GM19238 (cell line): ENCODE results near the gene TNP2.

Source experiments
- DNase-seq: peaks from one replicate; pipeline ENCODE4 v3.0.0; 2011; ENCODE audit warnings: low spot score; ENCODE audit not compliant: insufficient read length

TNP2 gene

DNA sequence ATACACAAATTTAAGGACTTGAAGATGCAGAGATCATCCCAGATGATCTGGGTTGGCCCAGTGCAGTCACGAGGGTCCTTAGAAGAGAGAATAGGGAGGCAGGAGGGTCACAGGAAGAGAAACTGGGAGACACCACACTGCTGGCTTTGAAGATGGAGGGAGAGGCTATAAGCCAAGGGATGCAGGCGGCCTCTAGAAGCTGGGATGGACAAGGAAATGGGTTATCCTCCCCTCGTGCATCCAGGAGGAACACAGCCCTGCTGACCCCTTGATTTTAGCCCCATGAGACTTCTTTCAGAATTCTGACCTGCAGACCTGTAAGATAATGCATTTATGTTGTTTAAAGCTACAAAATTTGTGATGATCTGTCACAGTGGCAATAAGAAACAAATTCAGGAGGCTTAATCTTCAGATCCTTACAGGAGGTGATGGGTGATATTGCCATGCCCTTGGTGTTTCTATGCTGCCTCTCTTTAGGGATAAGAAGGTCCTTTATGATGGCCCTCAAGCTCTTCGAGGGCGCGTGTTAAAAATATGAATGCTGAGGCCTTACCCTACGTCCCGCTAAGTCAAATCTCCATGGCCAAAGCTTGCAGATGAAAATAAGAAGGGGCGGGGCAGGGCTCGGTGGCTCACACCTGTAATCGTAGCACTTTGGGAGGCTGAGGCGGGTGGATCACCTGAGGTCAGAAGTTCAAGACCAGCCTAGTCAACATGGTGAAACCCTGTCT, 8.6 kb upstream of the TNP2 start:
- no peak for DNase-seq

DNA sequence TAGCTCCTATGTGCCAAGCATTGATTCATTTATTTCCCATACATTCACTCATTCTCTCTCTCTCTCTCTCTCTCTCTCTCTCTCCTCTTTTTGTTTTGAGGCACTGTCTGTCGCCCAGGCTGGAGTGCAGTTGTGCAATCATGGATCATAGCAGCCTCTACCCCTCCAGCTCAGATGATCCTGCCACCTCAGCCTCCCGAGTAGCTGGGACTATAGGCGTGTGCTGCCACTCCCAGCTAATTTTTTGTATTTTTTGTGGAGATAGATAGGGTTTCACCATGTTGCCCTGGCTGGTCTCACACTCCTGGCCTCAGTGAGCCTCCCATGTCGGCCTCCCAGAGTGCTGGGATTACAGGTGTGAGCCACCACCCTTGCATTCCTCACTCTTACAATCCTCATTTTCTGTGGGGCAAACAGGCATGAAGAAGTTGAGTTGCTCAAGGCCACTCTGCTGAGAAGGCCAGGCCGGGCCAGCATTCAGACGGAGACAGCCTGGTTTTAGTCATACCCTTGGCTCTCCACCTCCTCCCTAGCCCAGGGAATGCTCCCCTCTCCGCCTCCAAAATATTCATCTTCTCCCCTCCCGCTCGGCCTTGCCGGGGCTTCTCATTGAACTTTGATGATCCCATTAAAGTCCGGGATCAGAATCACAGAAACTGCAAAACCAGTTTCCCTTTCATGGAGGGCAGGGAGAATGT, 7.9 kb upstream of the TNP2 start:
- DNase-seq: no peak

- no peak for DNase-seq
These were observed 7.2 kb upstream of the TNP2 start, which contains the start of gene PRM2 for GRCh38 chr16:11276143-11276895. TSS of gene PRM2 (minus strand) at chr16:11276480. CDS start at chr16:11276370, 110 bp downstream.

GRCh38 chr16:11274964-11275363, 5.8 kb upstream of the TNP2 start:
- DNase-seq: no peak

- no peak for DNase-seq
These were observed 4.7 kb upstream of the TNP2 start for GRCh38 chr16:11273721-11274324.

DNA sequence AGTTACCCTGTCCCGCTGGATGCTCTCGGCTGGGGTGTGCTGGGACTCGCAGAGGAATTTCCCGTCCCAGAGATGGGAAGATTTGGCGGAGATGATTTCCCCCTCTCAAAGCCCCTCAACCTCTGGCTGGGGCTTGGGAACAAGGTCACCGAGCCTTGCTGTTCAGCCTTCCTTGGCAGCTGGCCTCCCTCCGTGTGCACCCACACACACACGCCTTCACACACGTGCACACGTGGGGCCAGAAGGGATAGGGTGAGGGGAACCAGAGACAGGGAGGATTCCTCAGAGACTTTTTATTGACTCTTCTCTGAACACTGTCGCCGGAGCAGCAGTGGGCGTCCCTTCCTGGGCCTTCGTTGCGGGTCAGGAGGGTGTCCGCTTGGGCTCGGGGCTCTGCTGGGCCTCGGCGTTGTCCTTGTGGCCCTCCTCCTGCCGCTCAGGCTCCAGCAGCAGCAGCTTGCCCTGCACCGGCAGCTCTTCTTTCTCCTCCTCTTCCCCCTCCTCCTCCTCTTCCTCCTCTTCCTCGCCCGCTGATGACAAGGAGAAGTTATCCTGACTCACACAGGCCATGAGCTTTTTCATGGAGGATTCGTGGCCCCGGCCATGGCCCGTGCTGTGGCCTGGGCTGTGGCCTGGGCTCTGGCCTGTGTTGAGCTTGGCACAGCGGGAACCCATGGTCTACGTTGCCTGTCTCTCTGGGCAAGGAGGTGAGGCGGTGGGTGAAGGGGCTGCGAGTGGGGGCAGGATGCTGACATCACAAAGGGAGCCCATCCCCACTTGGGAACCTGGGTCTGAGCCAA, 4.0 kb upstream of the TNP2 start, which contains the start of gene PRM3:
TSS of gene PRM3 (minus strand) at position 709 of the 800 bp plus-strand sequence. CDS start at position 675, 34 bp downstream.
- DNase-seq: no peak

DNA sequence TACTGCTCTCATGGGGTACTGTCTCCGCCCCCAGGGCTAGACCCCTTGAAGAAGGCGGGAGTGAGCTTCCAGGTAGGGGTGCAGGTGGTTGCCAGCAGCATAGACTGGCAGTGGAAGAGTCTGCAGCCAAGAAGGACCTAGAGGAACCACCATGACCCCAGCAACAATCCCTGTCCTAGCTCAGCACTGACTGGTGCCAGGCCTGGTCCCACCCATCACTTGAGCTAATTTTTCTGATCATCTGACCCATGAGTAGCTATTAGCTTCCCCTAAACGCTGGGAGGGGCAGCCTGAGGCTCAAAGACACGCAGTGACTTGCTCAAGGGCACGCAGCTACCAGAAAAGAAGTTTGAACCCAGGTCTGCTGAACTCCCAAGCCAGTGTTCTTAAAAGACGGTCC, 3.4 kb upstream of the TNP2 start:
- DNase-seq: no peak

DNA sequence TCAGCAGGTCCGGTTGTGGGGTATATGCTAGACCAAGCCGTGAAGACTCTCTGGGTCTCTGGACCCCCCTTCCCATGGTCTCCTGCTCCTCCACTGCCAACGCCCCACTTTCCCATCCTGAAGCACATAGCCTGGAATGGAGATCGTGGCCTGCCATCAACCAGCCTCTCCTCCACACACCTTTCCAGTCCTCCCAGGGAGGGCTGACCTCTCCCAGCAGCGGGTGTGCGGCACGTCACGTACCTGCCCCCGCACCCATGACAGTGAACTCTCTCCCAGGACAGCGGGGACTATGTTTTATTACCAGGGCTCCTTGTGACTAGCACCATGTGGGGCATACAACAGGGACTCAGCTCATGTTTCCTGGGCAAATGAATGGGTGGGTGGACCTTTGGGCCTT, 2.5 kb upstream of the TNP2 start:
- DNase-seq: no peak

- DNase-seq: no peak
These were observed 1.6 kb upstream of the TNP2 start for GRCh38 chr16:11270602-11271162.

DNA sequence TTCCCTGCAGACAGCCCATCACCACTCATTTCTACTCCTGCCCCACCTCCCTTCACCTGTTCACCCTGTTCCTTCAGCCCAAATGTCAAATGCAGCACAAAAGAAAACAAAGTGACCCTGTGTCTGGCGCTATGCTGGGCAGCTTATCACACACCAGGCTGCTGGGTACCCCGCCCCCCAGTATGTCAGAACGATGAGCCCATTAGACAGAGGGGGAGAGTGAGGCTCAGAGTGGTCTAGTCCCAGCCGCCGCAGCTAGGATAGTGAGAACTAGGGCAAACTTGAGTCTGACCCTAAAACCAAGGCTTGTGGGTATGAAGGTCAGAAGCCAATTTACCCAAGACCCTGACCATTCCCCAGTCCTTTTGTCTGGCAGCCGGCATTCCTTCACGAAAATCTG, 4.0 kb downstream of the TNP2 start:
- DNase-seq: no peak

DNA sequence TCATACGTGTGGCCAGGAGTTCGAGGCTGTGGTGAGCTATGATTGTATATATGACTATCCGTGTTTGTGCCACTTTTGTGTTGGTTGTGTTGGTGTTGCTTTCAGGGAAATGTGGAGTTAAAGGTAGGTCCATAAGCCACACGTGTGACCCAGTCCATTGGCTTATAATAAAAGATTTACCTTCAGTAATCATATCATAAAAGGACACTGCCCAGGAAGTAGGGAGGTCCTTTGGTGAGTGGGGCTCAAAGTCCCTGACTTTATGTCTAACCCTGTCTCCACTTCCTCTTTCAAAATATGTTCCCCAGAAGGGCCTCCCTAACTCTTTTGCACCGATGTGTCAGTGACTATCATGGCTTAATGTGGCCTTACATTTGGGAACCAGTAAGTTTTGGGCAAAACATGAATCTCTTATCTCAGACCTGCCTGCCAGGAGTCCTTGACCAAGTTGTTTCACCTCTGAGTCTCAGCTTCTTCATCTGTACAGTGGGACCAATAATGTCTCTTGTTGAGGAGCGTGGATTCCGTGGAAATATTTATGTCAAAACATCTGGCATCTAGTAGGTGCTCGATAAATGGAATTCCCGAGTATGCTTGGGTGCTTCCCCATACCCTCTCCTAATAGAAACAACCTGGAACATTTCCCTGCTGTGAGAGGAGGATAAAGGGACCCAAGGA, 4.8 kb downstream of the TNP2 start:
- DNase-seq: no peak

- DNase-seq: no peak
These were observed 5.4 kb downstream of the TNP2 start for GRCh38 chr16:11263737-11264136.

DNA sequence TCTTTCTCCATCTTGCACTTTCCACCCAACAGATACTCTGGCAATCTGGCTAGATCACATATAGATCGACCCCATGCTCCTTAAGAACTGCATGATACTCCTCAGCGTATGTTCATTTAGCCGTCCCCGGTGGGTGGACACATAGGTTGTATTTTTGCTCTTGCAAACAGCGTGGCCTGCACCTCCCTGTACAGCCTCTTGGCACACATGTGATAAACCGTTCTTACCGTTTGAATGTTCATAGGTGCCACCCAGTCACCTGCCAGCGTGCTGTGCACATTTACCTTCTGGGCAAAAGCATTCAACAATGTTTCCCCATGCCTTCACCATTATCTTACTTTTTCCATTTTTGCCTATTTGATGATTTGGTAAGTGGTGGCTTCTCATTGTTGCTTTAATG, 6.2 kb downstream of the TNP2 start:
- no peak for DNase-seq

- DNase-seq: no peak
These were observed 8.5 kb downstream of the TNP2 start for GRCh38 chr16:11260596-11260966.

GRCh38 chr16:11259655-11260595, 9.2 kb downstream of the TNP2 start:
- DNase-seq: no peak

DNA sequence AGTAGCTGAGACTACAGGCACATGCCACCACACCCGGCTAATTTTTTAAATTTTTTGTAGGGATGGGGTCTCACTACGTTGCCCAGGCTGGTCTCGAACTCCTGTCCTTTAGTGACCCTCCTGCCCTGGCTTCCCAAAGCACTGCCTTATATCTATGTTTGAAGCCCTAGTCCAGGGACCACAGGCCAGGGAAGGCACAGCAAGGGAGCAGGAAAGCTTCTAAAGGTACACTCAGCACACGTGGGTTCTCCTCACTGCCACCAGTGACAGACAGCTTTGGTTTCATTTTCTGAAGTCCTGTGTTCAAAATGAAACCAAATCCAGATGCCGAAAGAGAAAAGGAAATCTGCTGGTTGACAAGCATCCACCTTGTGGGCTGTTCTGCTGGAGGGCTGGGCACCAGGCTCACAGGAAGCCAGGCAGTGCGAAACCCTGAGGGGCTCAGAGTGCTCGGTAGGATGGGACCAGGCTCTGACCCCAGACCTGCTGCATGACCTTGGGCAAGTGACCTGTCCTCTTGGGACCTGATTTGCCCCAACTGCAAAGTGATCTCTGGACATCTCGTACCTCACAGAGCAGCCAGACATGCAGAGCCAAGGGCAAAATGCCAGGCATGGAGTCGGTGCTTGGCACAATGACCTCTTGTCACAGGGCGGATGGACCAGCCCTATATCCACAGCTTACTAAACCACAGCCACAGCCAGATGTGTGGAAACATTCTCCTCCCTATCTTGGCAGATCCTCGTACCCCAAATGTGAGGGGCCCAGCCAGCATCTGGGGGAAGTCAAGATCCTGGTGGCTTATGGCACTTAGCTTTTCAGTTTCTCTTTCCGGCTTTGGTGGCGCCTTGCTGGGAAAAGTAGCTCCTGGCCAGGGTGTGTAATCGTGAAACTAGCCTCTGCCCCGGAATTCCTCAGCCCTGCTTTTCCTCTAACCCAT, 10.3 kb downstream of the TNP2 start:
- peak; percentile 71 for DNase-seq

DNA sequence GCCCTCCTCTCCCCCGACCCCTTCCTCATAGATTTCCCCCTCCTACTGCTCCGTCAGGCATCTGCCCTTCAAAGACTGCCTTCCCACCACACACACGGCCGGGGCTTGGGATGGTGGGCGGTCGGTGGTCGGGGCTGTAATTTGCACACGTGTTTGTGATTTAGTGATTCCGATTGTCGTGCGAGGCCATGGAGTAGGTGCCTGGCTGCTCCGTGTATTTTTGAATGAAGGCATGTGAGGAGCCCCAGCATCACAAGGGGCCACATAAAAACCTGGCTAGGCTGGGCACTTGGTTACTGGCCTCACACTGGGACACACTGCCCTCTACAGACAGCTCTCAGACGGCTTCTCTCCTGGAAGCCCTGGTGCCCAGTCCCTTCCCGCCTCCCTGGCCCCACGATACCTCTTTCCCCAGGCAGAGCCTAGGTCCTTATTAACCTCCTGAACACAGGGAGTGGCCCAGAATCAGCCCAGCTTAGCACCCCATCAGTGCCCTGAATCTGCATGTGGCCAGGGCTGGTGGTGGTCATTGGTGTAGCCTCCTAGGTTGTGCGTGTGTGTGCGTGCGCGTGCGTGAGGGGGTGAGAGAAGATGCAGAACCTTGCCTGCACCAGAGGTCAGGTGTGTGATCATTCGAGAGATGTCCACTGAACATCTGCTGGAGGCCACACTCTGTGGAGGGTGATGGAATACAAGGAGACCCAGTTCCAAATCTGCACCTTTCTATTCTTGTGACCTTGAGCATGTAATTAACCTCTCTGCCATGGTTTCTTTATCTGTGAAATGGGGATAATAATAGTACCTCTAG, 11.8 kb downstream of the TNP2 start:
- no peak for DNase-seq
